SK-N-SH (cell line): ENCODE data around the gene BCAR1. TPM values are rescaled to one million over a fixed set of nuclear protein-coding genes. Genes with fewer than 3 reads are reported as not detected.
A peak's percentile ranks its signal among the peaks of the same experiment; 100 is the strongest.

Source experiments
- CTCF ChIA-PET: fragments of 300-600, 350-600 bp; formaldehyde crosslinking; extraction: SDS; loops from one replicate; lab custom pipeline; 2021; lab: Yijun Ruan, JAX
- POLR2A ChIA-PET: fragments of 350-600 bp; sonication (Branson Sonifier 250); formaldehyde crosslinking; extraction: SDS; loops from one replicate; lab custom pipeline; 2020; ENCODE audit warnings: antibody characterized with exemption, inconsistent platforms; lab: Yijun Ruan, JAX
- DNase-seq: peaks from one replicate; pipeline ENCODE4 v3.0.0; 2012
- H2AFZ ChIP-seq: fragments of 200-600 bp; sonication (generic); 2 replicates; pipeline ENCODE4 v1.8.1; 2016; ENCODE audit warnings: antibody characterized with exemption, mild to moderate bottlenecking, low read depth
- H3F3A ChIP-seq: fragments of 200-600 bp; sonication (generic); replicated peaks from 2 replicates; pipeline ENCODE3; 2016; ENCODE audit warnings: antibody characterized with exemption, mild to moderate bottlenecking; ENCODE audit not compliant: insufficient read depth
- H3K27ac ChIP-seq, 2 experiments: fragments of 200-500 bp in 1 of 2; fragments of 200-600 bp in 1 of 2; sonication (Bioruptor generic) in 1 of 2; sonication (generic), shearing (Covaris generic) in 1 of 2; 2 replicates each; pipeline versions ENCODE4 v1.5.1 to v1.6.1; 2014 to 2016; ENCODE audit warnings: low read depth in 2 of 2, inconsistent platforms in 1 of 2, low read length in 1 of 2, mild to moderate bottlenecking in 1 of 2, mixed read lengths in 1 of 2
- H3K27me3 ChIP-seq: fragments of 200-600 bp; sonication (generic), shearing (Covaris generic); 2 replicates; pipeline ENCODE4 v1.6.1; 2016; ENCODE audit warnings: mixed run types; ENCODE audit not compliant: insufficient read depth
- H3K36me3 ChIP-seq, 2 experiments: fragments of 200-500 bp in 1 of 2; fragments of 200-600 bp in 1 of 2; sonication (Bioruptor generic) in 1 of 2; sonication (generic) in 1 of 2; replicated peaks in 1 of 2; 2 replicates each; pipeline versions ENCODE3 to v1.5.1; 2014 to 2016; ENCODE audit warnings: low read length in 1 of 2, mild to moderate bottlenecking in 1 of 2; ENCODE audit not compliant: insufficient read depth in 2 of 2, control insufficient read depth in 1 of 2
- H3K4me1 ChIP-seq, 2 experiments: fragments of 200-500 bp in 1 of 2; fragments of 200-600 bp in 1 of 2; sonication (Bioruptor generic) in 1 of 2; sonication (generic), shearing (Covaris generic) in 1 of 2; 2 replicates each; pipeline versions ENCODE4 v1.5.1 to v1.6.1; 2014 to 2016; ENCODE audit warnings: low read depth in 1 of 2, low read length in 1 of 2, mixed run types in 1 of 2; ENCODE audit not compliant: insufficient read depth in 2 of 2, control insufficient read depth in 1 of 2
- H3K4me2 ChIP-seq: fragments of 200-600 bp; sonication (generic), shearing (Covaris generic); 2 replicates; pipeline ENCODE4 v1.6.1; 2017; ENCODE audit warnings: mixed run types
- H3K4me3 ChIP-seq, 2 experiments: fragments of 200-500 bp in 1 of 2; fragments of 200-600 bp in 1 of 2; sonication (Bioruptor generic) in 1 of 2; sonication (generic), shearing (Covaris generic) in 1 of 2; 2 replicates each; pipeline versions ENCODE4 v1.5.1 to v1.8.1; 2014 to 2016; ENCODE audit warnings: low read depth in 2 of 2, inconsistent platforms in 1 of 2, low read length in 1 of 2, mild to moderate bottlenecking in 1 of 2, mixed read lengths in 1 of 2, moderate library complexity in 1 of 2
- H3K79me2 ChIP-seq: fragments of 200-600 bp; sonication (generic); 2 replicates; pipeline ENCODE4 v1.8.1; 2017; ENCODE audit warnings: mild to moderate bottlenecking; ENCODE audit not compliant: insufficient read depth
- H3K9ac ChIP-seq: fragments of 200-600 bp; sonication (generic); 2 replicates; pipeline ENCODE4 v1.6.1; 2017; ENCODE audit warnings: mixed run types
- H3K9me2 ChIP-seq: fragments of 200-600 bp; sonication (generic); 2 replicates; pipeline ENCODE4 v1.6.1; 2017; ENCODE audit warnings: mixed run types
- H3K9me3 ChIP-seq: fragments of 200-600 bp; sonication (generic); 2 replicates; pipeline ENCODE4 v1.6.1; 2017; ENCODE audit warnings: mixed run types, mild to moderate bottlenecking, moderate library complexity
- H4K20me1 ChIP-seq: fragments of 200-600 bp; sonication (generic); 2 replicates; pipeline ENCODE4 v1.6.1; 2017; ENCODE audit warnings: mild to moderate bottlenecking, mixed run types; ENCODE audit not compliant: insufficient read depth
- CHD2 ChIP-seq: fragments of 150-350 bp; IDR thresholded peaks from 2 replicates; pipeline ENCODE4 v1.6.1; 2018; ENCODE audit warnings: low read length; ENCODE audit not compliant: partially characterized antibody
- ELF1 ChIP-seq: IDR thresholded peaks from 2 replicates; pipeline ENCODE4 v1.4.0; 2012
- EP300 ChIP-seq, 2 experiments: IDR thresholded peaks; 2 replicates each; pipeline versions ENCODE4 v1.4.0 to v1.6.1; 2012; ENCODE audit warnings: borderline replicate concordance in 1 of 2, low read depth in 1 of 2, low read length in 1 of 2
- FOXJ3 ChIP-seq: sonication (generic); formaldehyde crosslinking; IDR thresholded peaks from 2 replicates; pipeline ENCODE4 v1.5.1; 2020; ENCODE audit warnings: mild to moderate bottlenecking, missing genetic modification reagents
- FOXM1 ChIP-seq: IDR thresholded peaks from 2 replicates; pipeline ENCODE4 v1.4.0; 2012; ENCODE audit warnings: low read depth, mild to moderate bottlenecking
- NRF1 ChIP-seq: IDR thresholded peaks from 2 replicates; pipeline ENCODE4 v1.6.1; 2012; ENCODE audit warnings: low read depth, mild to moderate bottlenecking, low read length
- POLR2AphosphoS5 ChIP-seq: IDR thresholded peaks from 2 replicates; pipeline ENCODE4 v1.6.1; 2012; ENCODE audit warnings: low read depth, low read length
- REST ChIP-seq: IDR thresholded peaks from 2 replicates; pipeline ENCODE4 v1.6.1; 2012; ENCODE audit warnings: mild to moderate bottlenecking, low read depth, low read length, moderate library complexity
- RFX5 ChIP-seq: IDR thresholded peaks from 2 replicates; pipeline ENCODE4 v1.6.1; 2012; ENCODE audit warnings: mild to moderate bottlenecking, improper control_type of control experiment, low read length
- SIN3A ChIP-seq: IDR thresholded peaks from 2 replicates; pipeline ENCODE4 v1.6.1; 2012; ENCODE audit warnings: low read depth, mild to moderate bottlenecking, low read length, moderate library complexity, borderline replicate concordance
- TEAD4 ChIP-seq: IDR thresholded peaks from 2 replicates; pipeline ENCODE4 v1.4.0; 2012; ENCODE audit warnings: mild to moderate bottlenecking, borderline replicate concordance; ENCODE audit not compliant: insufficient read depth
- WGBS: methylation state at CpG from one replicate; pipeline ENCODE4 v1.1.6; 2017; ENCODE audit warnings: low lambda C conversion rate; 5-methylcytosine and 5-hydroxymethylcytosine counted together
- polyA plus RNA-seq, 3 experiments: library from polyadenylated mRNA; depleted of rRNA; stranded (reverse); fragments of >200 nt; gene quantifications; 2 replicates each; pipeline ENCODE4 v1.2.3, GENCODE V29; 2012
- TF ChIP-seq, protein P1 (sequence below): IDR thresholded peaks from 2 replicates; pipeline ENCODE4 v1.4.0; 2012; ENCODE audit warnings: low read depth
- TF ChIP-seq, protein P2 (sequence below): fragments of 200-600 bp; sonication (generic); IDR thresholded peaks from 2 replicates; pipeline ENCODE4 v1.6.1; 2017; ENCODE audit warnings: antibody characterized with exemption, mild to moderate bottlenecking, moderate library complexity
- TF ChIP-seq, protein P3 (sequence below): fragments of 150-350 bp; IDR thresholded peaks from 2 replicates; pipeline ENCODE4 v1.6.1; 2017; ENCODE audit warnings: antibody characterized with exemption, low read length, low read depth, borderline replicate concordance

The BCAR1 gene
- polyA plus RNA-seq, 1 of the 3 experiments (the other 2 are of a cell fraction) = 45.1 TPM

DNA sequence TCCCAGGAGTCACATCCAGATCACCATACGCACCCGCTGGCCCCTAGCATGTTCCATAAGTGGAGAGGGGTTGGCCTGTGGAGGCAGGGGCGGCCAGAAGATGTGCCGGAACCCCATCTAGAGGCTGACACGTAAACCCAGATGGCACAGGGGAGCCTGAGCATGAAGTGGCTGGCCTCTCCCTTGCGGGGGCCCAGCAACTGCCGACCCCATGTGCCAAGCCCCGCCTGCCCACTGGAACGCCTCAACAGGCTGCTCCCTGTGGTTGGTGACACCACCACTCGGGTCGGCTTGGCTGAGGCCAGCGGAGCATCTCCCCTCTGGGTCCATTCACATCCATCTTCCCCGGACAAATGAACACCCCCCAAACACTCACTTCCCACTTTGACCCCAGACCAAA is 9.5 kb downstream of the BCAR1 start:
- peaks cover 35% of the 10 kb centered on the region for H4K20me1 ChIP-seq
- no peak for DNase-seq
- no peak overlapping the region for H3K4me2 ChIP-seq
- no peaks in the 10 kb centered on the region for H3K9me3 ChIP-seq
- 100% methylated on average over 3 of the region's 13 CpGs for WGBS
- no peak overlapping the region; the same call in 1 of the 2 replicates for H3K9ac ChIP-seq
- ChIA-PET POLR2A (no interaction called here), CTCF (interaction anchor here (0.7 kb wide), 1 partner anchor 8 kb away, joined by 4 read pairs; no protein-coding TSS in a partner anchor)
- peak overlapping the region; percentile 34 to 43; a peak in 3 of 4 replicates for H3K27ac ChIP-seq
- TF ChIP-seq TEAD4 = no peak
- no peak for TF ChIP-seq FOXJ3 (CRISPR knock-in tag)
- no peak for TF ChIP-seq SIN3A
- TF ChIP-seq, protein P1, sequence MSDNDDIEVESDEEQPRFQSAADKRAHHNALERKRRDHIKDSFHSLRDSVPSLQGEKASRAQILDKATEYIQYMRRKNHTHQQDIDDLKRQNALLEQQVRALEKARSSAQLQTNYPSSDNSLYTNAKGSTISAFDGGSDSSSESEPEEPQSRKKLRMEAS = no peak
- TF ChIP-seq REST = no peak
- H3K9me2 ChIP-seq = no peaks in the 10 kb centered on the region
- peaks cover 38% of the 10 kb centered on the region for H3F3A ChIP-seq
- H3K79me2 ChIP-seq = peaks cover 98% of the 10 kb centered on the region
- no peaks in the 10 kb centered on the region for H3K27me3 ChIP-seq
- peaks cover 9 to 40% of the 10 kb centered on the region in 2 experiments for H3K36me3 ChIP-seq
- no peak overlapping the region for H3K4me3 ChIP-seq
- no peak overlapping the region for H2AFZ ChIP-seq
- peaks cover 61 to 84% of the 10 kb centered on the region in 2 experiments for H3K4me1 ChIP-seq

- Histone ChIP-seq H3K9ac (no peak overlapping the region; the same call in 1 of the 2 replicates), H3K27ac (peak overlapping the region; percentile 34 to 80; a peak in 3 of 4 replicates), H4K20me1 (peaks cover 35% of the 10 kb centered on the region), H3K9me2 (no peaks in the 10 kb centered on the region), H3K4me1 (peaks cover 56 to 78% of the 10 kb centered on the region in 2 experiments), H3K36me3 (peaks cover 12 to 40% of the 10 kb centered on the region in 2 experiments), H3K79me2 (peaks cover 98% of the 10 kb centered on the region), H3K27me3 (no peaks in the 10 kb centered on the region), H3F3A (peaks cover 37% of the 10 kb centered on the region), H3K9me3 (no peaks in the 10 kb centered on the region), H2AFZ (no peak overlapping the region)
- no peak for DNase-seq
- CTCF ChIA-PET = interaction anchor here (0.7 kb wide), 1 partner anchor 9 kb away, joined by 4 read pairs; no protein-coding TSS in a partner anchor
- no peak for TF ChIP-seq FOXM1
- TF ChIP-seq POLR2AphosphoS5 = no peak
- TF ChIP-seq, protein P2, sequence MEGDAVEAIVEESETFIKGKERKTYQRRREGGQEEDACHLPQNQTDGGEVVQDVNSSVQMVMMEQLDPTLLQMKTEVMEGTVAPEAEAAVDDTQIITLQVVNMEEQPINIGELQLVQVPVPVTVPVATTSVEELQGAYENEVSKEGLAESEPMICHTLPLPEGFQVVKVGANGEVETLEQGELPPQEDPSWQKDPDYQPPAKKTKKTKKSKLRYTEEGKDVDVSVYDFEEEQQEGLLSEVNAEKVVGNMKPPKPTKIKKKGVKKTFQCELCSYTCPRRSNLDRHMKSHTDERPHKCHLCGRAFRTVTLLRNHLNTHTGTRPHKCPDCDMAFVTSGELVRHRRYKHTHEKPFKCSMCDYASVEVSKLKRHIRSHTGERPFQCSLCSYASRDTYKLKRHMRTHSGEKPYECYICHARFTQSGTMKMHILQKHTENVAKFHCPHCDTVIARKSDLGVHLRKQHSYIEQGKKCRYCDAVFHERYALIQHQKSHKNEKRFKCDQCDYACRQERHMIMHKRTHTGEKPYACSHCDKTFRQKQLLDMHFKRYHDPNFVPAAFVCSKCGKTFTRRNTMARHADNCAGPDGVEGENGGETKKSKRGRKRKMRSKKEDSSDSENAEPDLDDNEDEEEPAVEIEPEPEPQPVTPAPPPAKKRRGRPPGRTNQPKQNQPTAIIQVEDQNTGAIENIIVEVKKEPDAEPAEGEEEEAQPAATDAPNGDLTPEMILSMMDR = no peak
- TF ChIP-seq, protein P3, sequence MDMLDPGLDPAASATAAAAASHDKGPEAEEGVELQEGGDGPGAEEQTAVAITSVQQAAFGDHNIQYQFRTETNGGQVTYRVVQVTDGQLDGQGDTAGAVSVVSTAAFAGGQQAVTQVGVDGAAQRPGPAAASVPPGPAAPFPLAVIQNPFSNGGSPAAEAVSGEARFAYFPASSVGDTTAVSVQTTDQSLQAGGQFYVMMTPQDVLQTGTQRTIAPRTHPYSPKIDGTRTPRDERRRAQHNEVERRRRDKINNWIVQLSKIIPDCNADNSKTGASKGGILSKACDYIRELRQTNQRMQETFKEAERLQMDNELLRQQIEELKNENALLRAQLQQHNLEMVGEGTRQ = no peak
- no peak for TF ChIP-seq CHD2
- TF ChIP-seq REST = no peak
- no peak for TF ChIP-seq ELF1
- TF ChIP-seq RFX5 = no peak
- TF ChIP-seq FOXJ3 (CRISPR knock-in tag) = no peak
- TF ChIP-seq TEAD4 = no peak
- TF ChIP-seq EP300 (IDR thresholded peaks at IDR 0.05; ENCODE audit: borderline replicate concordance in 1 of 2, low read depth in 1 of 2, low read length in 1 of 2) = no peak
- no peak for TF ChIP-seq NRF1
- TF ChIP-seq, all 33 proteins: peak for 0
- POLR2A ChIA-PET = no interaction called here
- no peak overlapping the region for H3K4me2 ChIP-seq
- 80% methylated on average over 3 of the region's 8 CpGs for WGBS
- no peak overlapping the region for H3K4me3 ChIP-seq
Measured at GRCh38 chr16:75241412-75241811, 10.0 kb downstream of the BCAR1 start.
